EL (cell line): ENCODE data around the gene MAP2K4.
"Not testable (repeated sequence)": the region's sequence is repeated elsewhere in the genome, so short reads cannot be mapped to it uniquely, and the experiment has no call there.

ENCODE experiments used
- DNase-seq: peaks from one replicate; pipeline ENCODE4 v3.0.0-alpha.2; 2016

The MAP2K4 gene

GRCh38 chr17:12020642-12021622, at the start of gene MAP2K4:
Gene MAP2K4 (plus strand): TSS chr17:12020877. CDS start chr17:12020887, 10 bp downstream.
- DNase-seq: peak; percentile 87

GRCh38 chr17:11972741-11973140, 47.9 kb upstream of the MAP2K4 start:
- DNase-seq: not testable (repeated sequence)

GRCh38 chr17:11979795-11980194, 40.9 kb upstream of the MAP2K4 start:
- DNase-seq: no peak

- DNase-seq: peak; percentile 2
These were observed 39.9 kb upstream of the MAP2K4 start for GRCh38 chr17:11980813-11981212.

GRCh38 chr17:11981862-11982261, 38.8 kb upstream of the MAP2K4 start:
- no peak for DNase-seq

- no peak for DNase-seq
These were observed 34.3 kb upstream of the MAP2K4 start for GRCh38 chr17:11986179-11986941.

GRCh38 chr17:11986942-11987329, 33.7 kb upstream of the MAP2K4 start:
- peak; percentile 59 for DNase-seq

GRCh38 chr17:11990363-11990983, 30.2 kb upstream of the MAP2K4 start:
- no peak for DNase-seq

GRCh38 chr17:11991461-11991860, 29.2 kb upstream of the MAP2K4 start:
- DNase-seq: no peak

GRCh38 chr17:11996722-11997146, 23.9 kb upstream of the MAP2K4 start:
- DNase-seq: no peak

GRCh38 chr17:11997147-11997971, 23.3 kb upstream of the MAP2K4 start, which contains the start of gene ZNF18:
Gene ZNF18 (minus strand): TSS chr17:11997475. CDS start chr17:11992829, 4,646 bp downstream.
- peak; percentile 95 for DNase-seq

GRCh38 chr17:11997972-11998233, 22.8 kb upstream of the MAP2K4 start:
- DNase-seq: no peak

GRCh38 chr17:11999696-12000095, 21.0 kb upstream of the MAP2K4 start:
- no peak for DNase-seq

- no peak for DNase-seq
These were observed 13.2 kb upstream of the MAP2K4 start for GRCh38 chr17:12007466-12007865.

GRCh38 chr17:12021623-12022140, 1.0 kb downstream of the MAP2K4 start:
- no peak for DNase-seq

- no peak for DNase-seq
These were observed 1.6 kb downstream of the MAP2K4 start for GRCh38 chr17:12022310-12022709.

GRCh38 chr17:12024327-12024726, 3.6 kb downstream of the MAP2K4 start:
- peak; percentile 67 for DNase-seq

- no peak for DNase-seq
These were observed 7.0 kb downstream of the MAP2K4 start for GRCh38 chr17:12027658-12028057.

- no peak for DNase-seq
These were observed 7.9 kb downstream of the MAP2K4 start for GRCh38 chr17:12028611-12029010.

- no peak for DNase-seq
These were observed 13.9 kb downstream of the MAP2K4 start for GRCh38 chr17:12034538-12034937.

GRCh38 chr17:12035673-12036072, 15.0 kb downstream of the MAP2K4 start:
- DNase-seq: no peak

GRCh38 chr17:12037970-12038369, 17.3 kb downstream of the MAP2K4 start:
- DNase-seq: no peak
